A673 (cell line): ENCODE measurements around the gene KERA. TPM values are rescaled to one million over a fixed set of nuclear protein-coding genes. Genes with fewer than 3 reads are reported as not detected.

Experiments used
- BruUV-seq: library from RNA; stranded (reverse); fragments of 400-500 nt; replicated peaks from 2 replicates; lab custom pipeline; 2021; lab: Mats Ljungman, UMichigan
- CTCF ChIA-PET: fragments of 300-600 bp; sonication (Branson Sonifier 250); formaldehyde crosslinking; loops from one replicate; lab custom pipeline; 2022; ENCODE audit warnings: antibody characterized with exemption; lab: Charles Lee
- POLR2A ChIA-PET: fragments of 300-600 bp; sonication (Branson Sonifier 250); formaldehyde crosslinking; loops from one replicate; lab custom pipeline; 2022; ENCODE audit warnings: antibody characterized with exemption; ENCODE audit not compliant: low non-redundant PET; lab: Charles Lee
- DNase-seq: peaks from one replicate; pipeline ENCODE4 v3.0.0-alpha.2; 2015; ENCODE audit warnings: low spot score
- H3K27ac ChIP-seq: fragments of 200-600 bp; sonication (generic); 2 replicates; pipeline ENCODE4 v1.5.1; 2016; ENCODE audit warnings: mixed run types, low read depth, mild to moderate bottlenecking, mixed read lengths, antibody characterized with exemption, low read length; ENCODE audit not compliant: poor library complexity, severe bottlenecking
- H3K27me3 ChIP-seq: fragments of 200-600 bp; sonication (generic); replicated peaks from 2 replicates; pipeline ENCODE4 v1.6.1; 2017; ENCODE audit warnings: mixed run types, low read depth, mild to moderate bottlenecking, mixed read lengths, antibody characterized with exemption, low read length; ENCODE audit not compliant: insufficient read depth, poor library complexity
- H3K36me3 ChIP-seq: fragments of 200-600 bp; sonication (generic); 2 replicates; pipeline ENCODE4 v1.6.1; 2016; ENCODE audit warnings: mixed run types, mild to moderate bottlenecking, mixed read lengths, antibody characterized with exemption, low read length; ENCODE audit not compliant: insufficient read depth, poor library complexity, severe bottlenecking
- H3K4me1 ChIP-seq: fragments of 200-600 bp; sonication (generic); 2 replicates; pipeline ENCODE4 v1.6.1; 2017; ENCODE audit warnings: mixed run types, mild to moderate bottlenecking, mixed read lengths, antibody characterized with exemption, low read length; ENCODE audit not compliant: insufficient read depth, poor library complexity, severe bottlenecking
- H3K4me3 ChIP-seq: fragments of 200-600 bp; sonication (generic); 2 replicates; pipeline ENCODE4 v1.5.1; 2016; ENCODE audit warnings: low read depth, mixed run types, mild to moderate bottlenecking, mixed read lengths, low read length; ENCODE audit not compliant: poor library complexity, severe bottlenecking
- H3K9me3 ChIP-seq: fragments of 200-600 bp; sonication (generic); 2 replicates; pipeline ENCODE4 v1.6.1; 2016; ENCODE audit warnings: mixed run types, low read depth, mild to moderate bottlenecking, mixed read lengths, antibody characterized with exemption, low read length; ENCODE audit not compliant: poor library complexity, severe bottlenecking
- EZH2 ChIP-seq: fragments of 200-600 bp; sonication (generic); IDR thresholded peaks from 2 replicates; pipeline ENCODE4 v1.6.1; 2017; ENCODE audit warnings: borderline replicate concordance, low read depth, mild to moderate bottlenecking, mixed read lengths, antibody characterized with exemption, low read length; ENCODE audit not compliant: poor library complexity, severe bottlenecking
- intact Hi-C: fragments of 100-400 bp; cut with micrococcal nuclease; formaldehyde crosslinking; loops from one replicate; pipeline ENCODE4 v1.10.0; 2022; ENCODE audit not compliant: unreplicated experiment
- total RNA-seq: library from RNA; stranded (reverse); gene quantifications from 2 replicates; pipeline ENCODE4 v1.2.3, GENCODE V29; 2021
- TF ChIP-seq, protein P1 (sequence below): fragments of 300-800, 200-600 bp; sonication (generic); conservative IDR thresholded peaks from 2 replicates; pipeline ENCODE4 v1.5.1; 2017; ENCODE audit warnings: low read depth, mild to moderate bottlenecking, antibody characterized with exemption, low read length, moderate library complexity, mixed read lengths

The KERA gene
- total RNA-seq, 1 experiment from 2014 or later: not detected

DNA sequence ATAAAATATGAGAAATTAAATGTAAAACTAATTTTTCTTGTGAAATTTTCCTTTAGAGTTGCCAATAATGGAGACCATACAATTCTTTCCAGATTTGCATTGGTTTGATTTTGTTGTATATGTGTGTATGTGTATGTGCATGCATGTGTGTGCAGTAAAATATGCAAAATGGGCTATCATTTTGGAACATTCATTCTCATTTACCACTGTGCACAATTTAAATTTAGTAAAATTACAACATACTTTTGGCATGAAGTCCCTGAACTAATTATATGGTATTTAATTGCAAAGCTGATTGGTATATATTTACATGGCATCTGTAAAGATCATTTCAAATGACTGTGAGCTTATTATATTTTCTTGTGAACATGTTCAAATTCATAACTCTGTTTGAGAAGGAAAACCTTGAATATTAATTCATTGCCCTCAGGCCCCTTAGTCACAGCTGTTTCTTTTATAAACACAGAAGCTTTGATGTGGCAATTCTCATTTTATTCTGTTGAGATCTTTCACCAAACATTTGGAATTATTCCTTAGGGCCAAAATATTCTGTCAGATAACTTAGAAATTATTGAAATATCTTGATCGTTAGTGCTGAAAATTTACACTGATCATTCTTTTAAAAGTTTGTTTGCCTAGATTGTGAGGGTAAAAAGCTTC lies 17.6 kb downstream of the KERA start:
- TF ChIP-seq EZH2: no peak
- TF ChIP-seq, protein P1, sequence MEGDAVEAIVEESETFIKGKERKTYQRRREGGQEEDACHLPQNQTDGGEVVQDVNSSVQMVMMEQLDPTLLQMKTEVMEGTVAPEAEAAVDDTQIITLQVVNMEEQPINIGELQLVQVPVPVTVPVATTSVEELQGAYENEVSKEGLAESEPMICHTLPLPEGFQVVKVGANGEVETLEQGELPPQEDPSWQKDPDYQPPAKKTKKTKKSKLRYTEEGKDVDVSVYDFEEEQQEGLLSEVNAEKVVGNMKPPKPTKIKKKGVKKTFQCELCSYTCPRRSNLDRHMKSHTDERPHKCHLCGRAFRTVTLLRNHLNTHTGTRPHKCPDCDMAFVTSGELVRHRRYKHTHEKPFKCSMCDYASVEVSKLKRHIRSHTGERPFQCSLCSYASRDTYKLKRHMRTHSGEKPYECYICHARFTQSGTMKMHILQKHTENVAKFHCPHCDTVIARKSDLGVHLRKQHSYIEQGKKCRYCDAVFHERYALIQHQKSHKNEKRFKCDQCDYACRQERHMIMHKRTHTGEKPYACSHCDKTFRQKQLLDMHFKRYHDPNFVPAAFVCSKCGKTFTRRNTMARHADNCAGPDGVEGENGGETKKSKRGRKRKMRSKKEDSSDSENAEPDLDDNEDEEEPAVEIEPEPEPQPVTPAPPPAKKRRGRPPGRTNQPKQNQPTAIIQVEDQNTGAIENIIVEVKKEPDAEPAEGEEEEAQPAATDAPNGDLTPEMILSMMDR: no peak
- no TSS peak for BruUV-seq
- Histone ChIP-seq H3K4me1 (peaks cover 24% of the 10 kb centered on the region), H3K27me3 (no peaks in the 10 kb centered on the region), H3K4me3 (no peak overlapping the region), H3K36me3 (no peaks in the 10 kb centered on the region), H3K27ac (no peak overlapping the region), H3K9me3 (no peaks in the 10 kb centered on the region)
- CTCF ChIA-PET: no interaction called here
- POLR2A ChIA-PET: no interaction called here
- DNase-seq: no peak
- intact Hi-C loops: no loop called here

DNA sequence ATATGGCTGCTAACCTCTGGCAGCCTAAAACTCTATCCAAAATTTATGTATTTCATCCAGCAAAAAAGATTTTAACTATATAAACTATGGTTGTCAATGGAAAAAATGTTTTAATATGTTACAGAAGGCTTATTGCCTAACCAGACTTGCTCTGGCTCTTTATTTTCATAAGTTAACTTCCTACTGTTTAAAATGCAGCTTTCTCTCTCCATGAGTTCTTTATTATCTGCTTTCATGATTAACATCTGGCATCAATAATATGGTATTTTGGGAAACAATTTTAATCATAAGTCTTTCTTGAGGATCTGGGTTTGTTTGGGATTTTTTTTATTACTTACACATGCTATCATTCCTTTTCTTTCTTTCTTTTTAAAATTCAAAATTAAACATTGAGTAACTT lies 20.5 kb downstream of the KERA start:
- intact Hi-C loops: no loop called here
- ChIA-PET CTCF (no interaction called here), POLR2A (no interaction called here)
- H3K36me3 ChIP-seq: no peaks in the 10 kb centered on the region
- peaks cover 24% of the 10 kb centered on the region for H3K4me1 ChIP-seq
- no peaks in the 10 kb centered on the region for H3K27me3 ChIP-seq
- H3K27ac ChIP-seq: peak overlapping the region; percentile 34
- no peak for TF ChIP-seq EZH2
- TF ChIP-seq, protein P1: no peak
- peak; percentile 53 for DNase-seq
- no peak overlapping the region for H3K4me3 ChIP-seq
- BruUV-seq: no TSS peak
- no peaks in the 10 kb centered on the region for H3K9me3 ChIP-seq

DNA sequence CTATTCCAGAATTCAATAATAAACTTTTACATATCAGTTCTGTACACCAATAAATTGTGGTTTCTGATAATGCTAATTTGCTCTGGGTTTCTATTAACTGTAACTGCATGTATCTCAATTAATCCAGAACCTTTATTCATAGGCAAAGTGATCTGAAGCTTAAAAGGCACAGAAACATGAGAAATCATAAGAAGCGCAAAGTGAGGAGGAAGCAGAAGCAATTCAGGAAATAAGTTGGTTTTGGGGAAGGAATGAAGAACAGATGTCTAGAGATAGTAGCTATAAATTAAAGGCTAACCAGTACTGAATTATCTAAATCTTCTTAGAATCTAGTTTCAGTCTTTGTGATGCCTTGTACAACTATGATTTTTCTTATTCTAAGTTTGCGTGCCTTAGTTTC lies 24.6 kb downstream of the KERA start:
- Histone ChIP-seq H3K9me3 (no peaks in the 10 kb centered on the region), H3K4me3 (no peak overlapping the region), H3K27me3 (no peaks in the 10 kb centered on the region), H3K27ac (no peak overlapping the region), H3K4me1 (peaks cover 23% of the 10 kb centered on the region), H3K36me3 (no peaks in the 10 kb centered on the region)
- CTCF ChIA-PET: no interaction called here
- no peak for DNase-seq
- no TSS peak for BruUV-seq
- POLR2A ChIA-PET: no interaction called here
- TF ChIP-seq, protein P1: no peak
- TF ChIP-seq EZH2: no peak
- intact Hi-C loops: no loop called here
